ENCODE measurements around the gene ADCY2.

The ADCY2 gene

GRCh38 chr5:7668627-7669026, 272.7 kb downstream of the ADCY2 start:
- no peak for TF ChIP-seq CTCF (IDR thresholded peaks at IDR 0.05; ENCODE audit: low read length, missing control alignments)
- DNase-seq (ENCODE audit: low read depth): no peak

GRCh38 chr5:7671381-7671993, 275.5 kb downstream of the ADCY2 start:
- no peak for TF ChIP-seq CTCF (IDR thresholded peaks at IDR 0.05; ENCODE audit: low read length, missing control alignments)
- no peak for DNase-seq (ENCODE audit: low read depth)
- H3K4me3 ChIP-seq (replicated peaks; ENCODE audit: low read depth, low read length): no peak overlapping the region

More at GRCh38 chr5:7668627-7669026, 272.7 kb downstream of the ADCY2 start:
- H3K4me3 ChIP-seq (replicated peaks; ENCODE audit: low read depth, low read length): no peak overlapping the region

- TF ChIP-seq CTCF (IDR thresholded peaks at IDR 0.05; ENCODE audit: low read length, missing control alignments): no peak
- no peak for DNase-seq (ENCODE audit: low read depth)
- H3K4me3 ChIP-seq (replicated peaks; ENCODE audit: low read depth, low read length): no peak overlapping the region
These were observed 277.7 kb downstream of the ADCY2 start for GRCh38 chr5:7673658-7674057.

- DNase-seq (ENCODE audit: low read depth): no peak
- H3K4me3 ChIP-seq (replicated peaks; ENCODE audit: low read depth, low read length): no peak overlapping the region
- no peak for TF ChIP-seq CTCF (IDR thresholded peaks at IDR 0.05; ENCODE audit: low read length, missing control alignments)
These were observed 280.5 kb downstream of the ADCY2 start for GRCh38 chr5:7676455-7676854.

GRCh38 chr5:7678030-7678429, 282.1 kb downstream of the ADCY2 start:
- no peak overlapping the region for H3K4me3 ChIP-seq (replicated peaks; ENCODE audit: low read depth, low read length)
- no peak for DNase-seq (ENCODE audit: low read depth)
- TF ChIP-seq CTCF (IDR thresholded peaks at IDR 0.05; ENCODE audit: low read length, missing control alignments): no peak

GRCh38 chr5:7679663-7680062, 283.7 kb downstream of the ADCY2 start:
- DNase-seq (ENCODE audit: low read depth): no peak
- TF ChIP-seq CTCF (IDR thresholded peaks at IDR 0.05; ENCODE audit: low read length, missing control alignments): no peak
- no peak overlapping the region for H3K4me3 ChIP-seq (replicated peaks; ENCODE audit: low read depth, low read length)

GRCh38 chr5:7680260-7680659, 284.3 kb downstream of the ADCY2 start:
- TF ChIP-seq CTCF (IDR thresholded peaks at IDR 0.05; ENCODE audit: low read length, missing control alignments): no peak
- H3K4me3 ChIP-seq (replicated peaks; ENCODE audit: low read depth, low read length): no peak overlapping the region
- no peak for DNase-seq (ENCODE audit: low read depth)
